Transverse colon (tissue), 4 donors: ENCODE measurements around the gene TRPM4.

ENCODE experiments used
- CTCF ChIP-seq, 5 experiments: fragments of 200-600 bp in 3 of 5; fragments of 450-650 bp in 2 of 5; sonication (generic) in 3 of 5; IDR thresholded peaks; 1 replicate in 2 of 5; 2 replicates in 3 of 5; pipeline ENCODE4 v1.5.1; 2016 to 2017; ENCODE audit warnings: antibody characterized with exemption in 5 of 5, inconsistent platforms in 3 of 5, mild to moderate bottlenecking in 2 of 5, moderate library complexity in 1 of 5
- POLR2A ChIP-seq: fragments of 450-650 bp; IDR thresholded peaks from one replicate; pipeline ENCODE4 v1.6.1; 2016; ENCODE audit warnings: antibody characterized with exemption, mild to moderate bottlenecking, moderate library complexity
- POLR2AphosphoS5 ChIP-seq, 3 donors: sonication (generic); formaldehyde crosslinking; IDR thresholded peaks; one replicate each; pipeline ENCODE4 v1.6.1; 2016; ENCODE audit warnings: antibody characterized with exemption in 3 of 3

DNA sequence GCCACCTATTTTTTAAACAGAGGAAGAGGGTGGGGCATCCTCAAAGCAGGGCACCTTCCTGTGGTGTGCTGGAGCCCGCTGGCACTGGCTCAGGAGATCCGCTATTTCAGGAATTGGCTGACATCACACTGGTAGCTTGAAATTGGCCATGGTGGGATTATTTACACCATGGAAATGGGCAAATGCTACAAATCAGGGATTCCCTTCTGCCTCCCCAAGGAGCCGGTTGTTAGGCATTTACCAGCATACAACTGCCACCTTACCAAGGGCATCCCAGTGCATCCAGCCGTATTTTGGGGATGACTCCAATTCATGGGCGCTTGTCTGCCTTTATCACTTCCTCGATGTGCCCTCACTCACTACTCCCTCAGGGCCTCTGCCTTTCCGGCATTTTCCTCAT, 16.6 kb upstream of the TRPM4 start:
- TF ChIP-seq POLR2AphosphoS5 (IDR thresholded peaks at IDR 0.05), result no peak
- no peak for TF ChIP-seq POLR2A
- TF ChIP-seq CTCF (IDR thresholded peaks at IDR 0.05), result no peak
